Inflammatory macrophage treated with lipopolysaccharide for 4 hours (primary cell): ENCODE results near the gene NHP2.
"Not testable (repeated sequence)": the region's sequence is repeated elsewhere in the genome, so short reads cannot be mapped to it uniquely, and the experiment has no call there.

Source experiments
- DNase-seq: peaks from one replicate; pipeline ENCODE4 v3.0.0-alpha.2; 2020

NHP2 gene

DNA sequence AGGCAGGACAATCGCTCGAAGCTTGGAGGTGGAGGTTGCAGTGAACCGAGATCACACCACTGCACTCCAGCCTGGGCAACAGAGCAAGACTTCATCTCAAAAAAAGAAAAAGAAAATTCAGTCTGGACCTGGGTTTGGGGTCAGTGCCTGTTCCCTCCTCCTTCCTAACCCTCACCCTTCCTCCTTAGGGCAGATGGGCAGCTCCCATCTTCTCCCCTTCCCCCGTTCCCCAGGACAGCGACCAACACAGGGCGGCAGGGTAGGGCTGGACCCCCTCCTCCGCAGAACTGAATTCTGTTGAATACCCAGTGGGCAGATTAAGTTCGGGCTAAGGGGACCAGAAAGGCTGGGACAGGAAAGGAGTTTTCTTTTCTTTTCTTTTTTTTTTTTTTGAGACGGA, 24.4 kb downstream of the NHP2 start:
- DNase-seq, result no peak

DNA sequence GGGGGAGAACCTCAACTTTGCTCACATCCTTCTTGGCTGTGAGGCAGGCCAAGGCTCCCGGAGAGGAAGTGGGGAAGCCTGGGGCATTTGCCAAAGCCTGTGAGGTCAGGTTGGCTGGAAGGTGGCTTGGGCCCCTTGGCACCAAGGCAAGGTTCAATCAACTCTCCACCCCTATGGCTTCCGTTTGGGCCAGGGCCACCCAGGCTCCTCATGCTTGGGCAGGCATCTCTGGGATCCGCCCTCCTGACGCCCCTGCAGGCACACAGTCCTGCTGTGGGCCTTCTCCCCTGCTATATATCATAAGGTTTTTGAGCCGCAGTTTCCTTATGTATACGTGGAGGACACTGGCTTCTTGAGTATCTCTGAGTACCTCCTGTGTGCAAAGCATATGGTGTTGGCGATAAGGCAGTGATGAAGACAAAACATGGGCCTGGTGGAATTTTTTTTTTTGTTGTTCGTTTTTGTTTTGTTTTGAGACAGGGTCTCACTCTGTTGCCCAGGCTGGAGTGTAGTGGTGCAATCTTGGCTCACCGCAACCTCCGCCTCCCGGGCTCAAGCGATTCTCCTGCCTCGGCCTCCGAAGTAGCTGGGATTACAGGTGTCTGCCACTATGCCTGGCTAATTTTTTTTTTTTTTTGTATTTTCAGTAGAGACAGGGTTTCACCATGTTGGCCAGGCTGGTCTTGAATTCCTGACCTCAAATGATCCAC, 26.2 kb downstream of the NHP2 start:
- DNase-seq, result not testable (repeated sequence)

DNA sequence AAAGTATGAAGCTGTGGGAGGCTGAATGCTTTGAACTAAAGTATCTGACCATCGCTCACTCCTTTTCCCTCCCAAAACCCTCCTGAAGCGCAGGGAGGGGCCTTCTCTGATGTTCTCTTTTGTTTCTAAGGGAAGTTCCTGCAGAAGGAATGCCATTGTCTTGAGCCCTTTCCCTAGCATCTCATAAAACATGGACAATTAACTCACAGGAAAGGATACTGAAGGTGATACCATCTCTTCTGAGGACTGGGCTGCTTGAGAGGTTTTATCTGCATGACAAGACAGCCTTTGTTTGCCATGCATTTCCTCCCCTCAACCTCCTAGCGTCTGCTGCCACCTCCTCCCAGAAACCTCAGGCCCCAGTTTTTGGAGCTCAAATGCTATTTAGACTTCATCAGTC, 27.1 kb downstream of the NHP2 start:
- no peak for DNase-seq

DNA sequence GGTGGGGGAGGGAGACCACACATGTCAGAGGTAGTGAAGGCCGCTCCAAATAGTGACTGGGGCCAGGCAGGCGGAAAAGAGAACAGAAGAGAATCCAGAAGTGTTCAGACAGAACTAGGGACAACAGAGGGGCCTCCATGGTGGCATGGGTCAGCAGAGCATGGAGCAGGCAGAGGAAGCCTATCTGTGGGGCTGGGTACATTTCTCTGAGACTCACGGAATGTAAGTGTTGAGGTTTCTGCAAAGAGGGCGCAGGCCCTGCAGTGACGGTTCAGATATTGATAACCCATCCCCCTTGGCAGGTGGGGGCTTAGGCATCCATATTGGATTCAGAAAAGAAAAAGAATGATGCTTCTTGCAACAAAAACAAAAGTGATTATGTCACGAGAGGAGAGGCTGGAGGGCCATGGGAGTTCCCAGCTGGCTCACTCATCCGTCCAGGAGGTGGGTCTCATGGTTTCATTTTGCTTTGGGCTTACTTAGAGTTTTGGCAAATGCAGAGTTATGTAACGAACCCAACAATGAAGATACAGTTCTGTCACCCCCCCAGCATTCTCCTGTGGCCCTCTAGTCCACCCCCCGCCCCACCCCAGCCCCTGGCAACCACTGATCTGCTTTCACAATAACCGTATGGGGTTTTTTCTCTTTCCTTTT, 28.3 kb downstream of the NHP2 start:
- DNase-seq, result peak; percentile 40

DNA sequence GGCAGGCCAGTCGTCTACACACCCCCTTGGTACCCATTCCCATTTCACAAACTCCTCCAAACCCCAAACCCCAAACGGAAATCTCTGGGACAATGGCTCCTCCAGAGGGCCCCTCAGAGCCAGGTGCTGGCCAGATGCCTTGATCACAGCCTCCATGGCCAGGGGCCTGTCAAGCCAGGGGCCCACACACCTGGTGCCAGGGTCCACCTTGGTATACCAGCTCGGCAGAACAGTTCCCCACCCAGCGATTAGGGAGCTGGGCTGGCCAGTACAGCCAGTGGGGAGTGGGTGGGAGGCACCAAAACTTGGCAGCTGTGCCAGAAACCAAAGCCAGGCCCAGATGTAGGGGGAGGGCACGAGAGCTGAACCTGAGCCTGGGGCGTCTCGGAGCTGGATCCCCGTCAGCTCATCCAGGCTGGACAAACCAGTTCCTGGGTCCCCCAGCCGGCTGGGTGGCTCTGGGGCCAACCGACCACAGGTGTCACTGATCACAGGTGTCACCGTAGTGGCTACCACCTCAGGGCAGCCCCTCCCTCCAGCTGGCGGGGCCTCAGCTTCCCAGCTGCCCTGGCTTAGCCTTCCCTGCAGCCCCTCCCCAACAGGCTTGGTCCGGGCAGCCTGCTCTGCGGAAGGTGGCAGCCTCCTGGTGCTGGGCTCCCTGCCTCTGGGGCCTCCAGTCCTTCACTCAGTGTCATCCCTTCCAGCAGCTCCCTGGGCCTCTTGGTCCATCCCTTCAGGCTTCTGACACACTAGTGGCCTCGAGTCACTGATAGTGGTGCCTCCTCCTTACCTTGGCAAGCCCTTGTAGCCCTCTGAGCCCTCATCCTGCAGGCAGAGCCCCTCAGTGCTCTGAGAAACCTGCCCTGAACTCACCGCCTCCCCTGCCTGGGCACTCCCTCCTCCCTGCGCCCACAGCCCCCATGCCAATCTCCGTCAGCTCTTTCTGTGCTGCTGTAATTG, 29.4 kb downstream of the NHP2 start:
- DNase-seq, result no peak

DNA sequence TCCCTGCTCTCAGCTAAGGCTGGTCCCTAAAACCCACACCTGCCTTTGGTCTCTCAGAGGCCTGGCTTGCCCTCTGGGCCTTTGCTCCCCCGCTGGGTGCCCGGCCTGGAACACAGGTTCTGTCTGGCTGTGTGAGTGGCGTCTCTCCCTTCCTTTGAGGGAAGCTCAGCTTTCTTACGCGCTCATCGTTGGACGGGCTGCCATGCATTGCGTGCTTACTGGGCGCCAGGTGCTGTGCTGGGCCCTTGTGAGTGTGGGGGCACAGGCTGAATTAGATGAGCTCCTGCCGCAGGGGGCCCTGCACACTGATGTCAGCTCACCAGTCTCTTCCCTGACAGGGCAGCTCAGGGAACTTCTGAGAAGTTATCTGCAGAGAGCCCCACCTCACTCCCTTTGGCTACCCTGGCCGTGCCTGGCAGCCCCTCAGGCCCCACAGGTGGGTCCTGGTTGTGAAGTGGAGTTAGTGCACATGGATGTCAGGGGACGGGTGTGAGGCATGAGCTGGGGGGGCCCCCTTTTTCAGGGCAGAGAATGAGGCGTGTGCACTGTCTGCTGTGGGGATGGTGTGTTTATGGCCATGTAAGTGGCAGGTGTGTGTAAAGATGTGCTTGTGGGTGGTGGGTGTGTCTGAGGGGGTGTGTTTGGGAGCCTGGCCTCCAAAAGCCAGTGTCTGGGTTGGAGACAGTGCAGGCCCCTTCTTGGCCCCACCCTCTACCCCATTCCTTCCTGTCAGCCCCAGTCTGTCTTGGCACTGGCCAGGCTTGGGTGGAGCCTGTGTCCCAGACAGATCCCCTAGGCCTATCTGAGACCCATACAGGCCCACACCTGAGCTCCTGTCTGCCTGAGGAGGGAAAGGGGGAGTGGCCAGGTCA, 30.4 kb downstream of the NHP2 start:
- DNase-seq, result no peak

DNA sequence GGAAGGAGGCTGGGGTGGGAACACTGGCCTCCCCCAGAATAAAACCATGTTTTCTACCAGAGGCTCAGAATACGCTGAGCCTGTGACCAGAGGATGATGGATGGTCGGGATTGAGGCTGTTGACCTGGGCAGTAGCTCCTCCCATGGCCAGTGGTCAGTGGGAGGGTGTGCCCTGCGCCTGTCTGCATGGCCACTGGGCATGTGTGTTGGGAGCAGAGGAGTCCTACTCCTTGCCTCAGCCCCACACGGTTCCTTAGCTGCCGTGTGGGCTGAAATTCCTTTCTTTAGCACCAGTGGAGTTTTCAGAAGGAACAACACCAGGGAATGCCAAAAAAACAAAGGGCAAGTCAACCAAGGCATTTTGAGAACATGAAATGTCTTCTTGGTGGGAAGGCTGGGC, 31.3 kb downstream of the NHP2 start:
- DNase-seq, result no peak

DNA sequence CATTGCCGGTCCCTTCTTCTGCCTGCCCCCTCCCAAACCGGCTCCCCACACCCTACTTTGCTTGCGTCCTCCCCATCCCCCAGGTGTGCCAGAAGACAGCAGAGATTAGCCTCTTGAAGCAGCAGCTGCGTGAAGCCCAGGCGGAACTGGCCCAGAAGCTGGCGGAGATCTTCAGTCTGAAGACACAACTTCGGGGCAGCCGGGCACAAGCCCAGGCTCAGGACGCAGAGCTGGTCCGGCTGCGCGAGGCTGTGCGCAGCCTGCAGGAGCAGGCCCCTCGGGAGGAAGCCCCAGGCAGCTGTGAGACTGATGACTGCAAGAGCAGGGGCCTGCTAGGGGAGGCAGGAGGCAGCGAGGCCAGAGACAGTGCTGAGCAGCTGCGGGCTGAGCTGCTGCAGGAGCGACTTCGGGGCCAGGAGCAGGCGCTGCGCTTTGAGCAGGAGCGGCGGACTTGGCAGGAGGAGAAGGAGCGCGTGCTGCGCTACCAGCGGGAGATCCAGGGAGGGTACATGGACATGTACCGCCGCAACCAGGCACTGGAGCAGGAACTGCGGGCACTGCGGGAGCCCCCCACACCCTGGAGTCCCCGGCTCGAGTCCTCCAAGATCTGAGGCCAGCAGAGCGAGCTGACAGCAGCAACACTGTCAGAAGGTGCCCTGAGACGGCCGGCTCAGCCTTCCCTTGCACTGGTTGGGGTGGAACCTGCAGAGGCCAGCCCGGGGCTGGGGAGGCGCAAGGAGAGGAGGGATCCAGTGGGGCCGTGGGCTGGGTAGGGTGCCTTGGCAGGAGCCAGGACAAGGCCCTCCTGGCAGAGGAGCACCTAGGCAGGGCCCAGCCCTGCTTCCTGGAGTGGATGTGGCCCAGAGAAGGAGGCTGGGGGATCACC, 32.1 kb downstream of the NHP2 start:
- DNase-seq, result no peak

DNA sequence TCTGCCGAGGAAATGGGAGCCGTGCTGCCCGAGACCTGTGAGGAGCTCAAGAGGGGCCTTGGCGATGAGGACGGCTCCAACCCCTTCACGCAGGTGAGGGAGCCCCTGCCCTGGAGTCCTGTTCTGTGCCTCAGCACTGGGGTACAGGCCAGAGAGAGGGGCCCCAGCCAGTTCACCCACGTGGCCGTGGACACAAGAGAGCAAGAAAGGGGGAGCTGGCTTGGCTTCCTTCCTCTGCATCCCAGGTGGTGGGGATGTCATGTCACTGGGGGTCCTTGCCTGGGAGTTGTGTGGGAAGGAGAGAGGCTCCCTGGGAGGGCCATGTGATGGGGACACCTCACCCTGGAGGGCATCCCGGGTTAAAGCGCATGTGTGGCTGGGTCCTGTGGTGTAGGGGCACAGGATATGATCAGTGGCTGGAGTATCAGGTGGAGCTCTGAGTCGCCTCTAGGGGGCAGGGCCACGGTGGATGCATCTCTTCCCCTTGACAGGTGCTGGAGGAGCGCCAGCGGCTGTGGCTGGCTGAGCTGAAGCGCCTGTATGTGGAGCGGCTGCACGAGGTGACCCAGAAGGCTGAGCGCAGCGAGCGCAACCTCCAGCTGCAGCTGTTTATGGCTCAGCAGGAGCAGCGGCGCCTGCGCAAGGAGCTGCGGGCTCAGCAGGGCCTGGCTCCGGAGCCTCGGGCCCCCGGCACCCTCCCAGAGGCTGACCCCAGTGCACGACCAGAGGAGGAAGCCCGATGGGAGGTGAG, 32.9 kb downstream of the NHP2 start:
- peak; percentile 22 for DNase-seq

DNA sequence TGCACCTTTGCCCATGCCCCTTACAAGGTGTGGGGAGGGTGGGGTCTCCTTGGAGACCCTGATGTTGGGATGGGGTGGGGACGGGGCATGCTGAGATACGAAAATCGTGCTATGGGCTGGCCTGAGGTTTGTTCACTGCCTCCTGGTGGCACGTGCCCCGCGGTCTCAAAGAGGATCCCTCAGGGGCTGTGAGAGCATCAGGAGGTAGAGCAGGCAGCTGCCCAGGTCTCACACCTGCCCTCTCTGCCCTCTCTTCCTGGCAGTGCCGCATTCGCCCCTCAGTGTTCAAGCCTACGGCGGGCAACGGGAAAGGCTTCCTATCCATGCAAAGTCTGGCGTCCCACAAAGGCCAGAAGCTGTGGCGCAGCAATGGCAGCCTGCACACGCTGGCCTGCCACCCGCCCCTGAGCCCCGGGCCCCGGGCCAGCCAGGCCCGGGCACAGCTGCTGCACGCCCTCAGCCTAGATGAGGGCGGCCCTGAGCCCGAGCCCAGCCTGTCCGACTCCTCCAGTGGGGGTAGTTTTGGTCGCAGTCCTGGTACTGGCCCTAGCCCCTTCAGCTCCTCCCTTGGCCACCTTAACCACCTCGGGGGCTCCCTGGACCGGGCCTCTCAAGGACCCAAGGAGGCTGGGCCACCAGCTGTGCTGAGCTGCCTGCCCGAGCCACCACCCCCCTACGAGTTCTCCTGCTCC, 33.6 kb downstream of the NHP2 start:
- no peak for DNase-seq

DNA sequence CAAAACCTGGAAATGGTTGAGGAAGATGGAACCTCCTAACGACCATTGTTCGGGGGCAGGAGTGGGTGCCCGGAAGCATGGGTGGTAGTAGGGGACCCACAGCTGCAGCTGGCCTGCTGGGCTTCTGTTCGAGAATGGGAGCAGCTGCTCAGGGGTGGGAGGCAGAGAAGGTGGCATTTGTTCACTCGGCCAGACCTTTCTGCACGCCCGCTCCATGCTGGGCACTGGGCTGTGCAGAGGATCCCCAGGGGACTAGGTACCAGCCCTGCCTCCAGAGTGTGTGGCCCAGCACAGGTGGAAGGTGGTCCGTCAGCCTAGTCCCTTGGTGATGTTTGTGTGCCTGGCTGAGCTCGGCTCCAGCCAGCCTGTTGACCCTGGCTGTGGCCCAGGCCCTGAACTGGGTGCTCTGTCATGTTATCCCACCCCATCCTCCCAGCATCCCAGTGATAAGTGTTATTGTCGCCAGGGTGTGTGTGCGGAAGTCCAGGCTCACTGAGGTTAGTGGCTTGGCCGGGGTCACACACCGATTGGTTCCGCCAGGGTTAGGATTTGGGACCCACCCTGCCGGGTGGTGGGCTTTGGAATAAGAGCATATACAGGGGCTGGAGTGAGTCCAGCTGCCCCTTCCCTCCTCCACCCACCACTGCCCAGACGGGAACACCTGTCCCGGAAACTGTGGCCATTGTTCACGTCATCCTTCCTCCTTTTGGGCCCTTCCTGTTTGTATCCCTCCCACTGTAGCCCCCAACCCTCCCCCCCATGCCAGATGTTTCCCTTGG, 35.6 kb downstream of the NHP2 start:
- DNase-seq, result no peak

DNA sequence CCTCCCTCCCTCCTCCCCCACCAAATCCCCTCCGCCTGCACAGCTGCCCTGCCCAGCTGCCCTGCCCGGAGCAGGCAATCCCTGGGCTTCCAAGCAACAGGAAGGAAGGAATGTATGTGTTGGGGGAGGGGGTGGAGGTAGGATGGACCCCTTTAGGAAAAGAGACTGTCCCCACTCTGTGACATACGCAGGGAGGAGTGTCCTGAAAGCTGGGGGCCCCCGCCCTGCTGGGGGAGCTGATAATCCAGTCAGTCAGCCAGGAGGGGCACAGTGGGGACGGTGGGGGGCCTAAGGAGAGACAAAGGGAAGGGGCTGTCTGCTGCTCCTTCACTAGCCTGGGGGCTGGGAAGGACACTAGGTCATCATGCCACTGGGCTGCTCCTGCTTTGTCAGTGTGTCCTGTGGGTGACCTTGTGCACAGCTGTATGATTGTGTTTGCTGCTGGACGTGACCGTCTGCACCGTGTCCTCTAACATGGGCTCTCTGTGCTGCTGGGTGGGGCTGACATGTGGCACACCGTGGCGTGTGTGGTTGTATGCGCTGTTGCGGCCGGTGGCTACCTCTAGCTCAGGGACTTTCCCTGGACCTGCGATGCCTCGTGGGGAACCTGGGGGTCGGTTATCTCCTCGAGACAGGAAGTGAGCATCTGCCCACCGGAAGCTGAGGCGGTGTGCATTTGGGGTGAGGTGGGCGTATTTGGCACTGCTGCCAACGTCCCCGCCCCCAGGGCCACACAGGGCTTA, 37.4 kb downstream of the NHP2 start:
- peak; percentile 24 for DNase-seq

DNA sequence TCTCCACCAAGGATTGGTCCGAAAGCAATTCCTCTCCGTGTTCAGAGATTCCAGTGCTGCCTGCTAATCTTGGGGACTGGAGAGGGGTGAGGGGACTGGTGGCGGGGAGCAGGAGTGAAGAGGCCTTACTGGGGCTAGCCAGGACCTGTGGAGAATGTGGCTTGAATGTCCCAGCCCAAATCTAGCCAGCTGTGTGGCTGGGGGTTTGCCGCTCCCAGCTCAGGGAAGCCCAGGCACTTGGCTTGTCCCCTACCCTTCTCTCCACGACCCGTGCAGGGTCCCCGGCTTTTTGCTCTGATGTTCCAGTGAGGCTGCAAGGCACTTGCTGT, 37.9 kb downstream of the NHP2 start:
- no peak for DNase-seq

DNA sequence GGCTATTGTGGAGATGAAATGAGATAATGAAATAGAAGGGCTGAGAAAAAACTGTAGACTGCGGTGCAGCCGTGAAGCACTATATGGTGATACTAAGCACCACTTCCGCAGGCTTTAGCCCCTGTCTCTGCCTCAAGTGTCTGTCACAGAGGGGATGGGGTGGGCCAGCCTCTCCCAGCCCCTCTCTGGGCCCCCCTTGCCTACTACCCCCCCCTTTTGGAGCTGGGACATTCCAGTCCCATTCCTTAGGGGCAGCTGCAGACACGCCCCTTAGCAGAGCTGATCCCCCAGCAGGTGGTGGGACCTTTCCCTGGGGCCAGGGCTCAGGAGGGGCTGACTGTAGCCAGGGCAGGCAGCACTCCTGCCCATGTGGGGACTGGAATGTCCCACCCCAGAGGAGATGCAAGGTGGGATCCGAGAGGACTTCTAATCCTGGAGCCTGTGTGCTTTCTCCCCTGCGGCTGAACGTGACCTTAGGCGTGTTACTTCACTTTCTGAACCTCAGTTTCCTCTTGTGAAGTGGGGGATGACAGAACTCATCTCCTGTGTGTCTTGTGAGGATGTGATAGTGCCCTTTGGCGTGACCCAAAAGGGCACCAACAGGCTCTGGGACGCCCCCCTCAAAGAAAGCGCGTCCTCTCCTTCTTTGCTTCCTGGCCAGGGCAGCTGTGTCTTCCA, 38.4 kb downstream of the NHP2 start:
- no peak for DNase-seq

DNA sequence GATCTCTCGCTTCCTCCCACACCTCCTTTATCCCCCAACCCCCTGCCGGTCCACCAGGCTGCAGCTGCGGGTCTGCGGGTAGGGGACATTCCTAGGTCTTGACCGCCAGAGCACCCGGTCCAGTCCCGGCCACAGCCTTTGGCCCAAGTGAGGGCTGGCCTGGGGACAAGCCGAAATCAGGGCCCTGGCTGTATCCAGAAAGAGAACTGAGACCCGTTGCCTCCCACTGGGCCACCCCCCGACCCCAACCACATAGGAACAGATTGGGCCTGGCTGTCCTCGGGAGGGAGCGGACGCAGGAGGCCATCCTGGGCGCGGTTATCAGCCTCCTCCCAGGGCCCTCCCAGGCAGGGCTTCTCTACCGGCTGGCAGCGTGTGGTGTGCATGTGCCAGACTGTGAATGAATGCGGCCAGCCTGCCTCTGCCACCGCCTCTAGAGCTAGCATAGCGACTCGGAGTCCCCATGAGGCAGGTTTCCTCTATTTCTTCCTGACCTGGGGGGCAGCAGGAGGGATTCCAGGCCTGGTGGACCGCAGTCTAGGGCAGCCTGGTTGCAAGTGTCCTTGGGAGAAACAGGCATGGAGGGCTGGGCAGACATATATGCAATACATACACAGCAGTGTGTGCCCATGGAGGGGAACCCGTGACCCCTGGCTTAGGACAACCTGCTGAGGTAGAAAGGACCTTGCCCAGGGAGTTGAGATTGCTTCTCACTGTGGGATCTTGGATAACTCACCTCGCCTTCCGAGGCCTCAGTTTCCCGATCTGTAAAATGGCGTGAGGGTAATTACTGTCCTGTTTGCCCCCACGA, 39.2 kb downstream of the NHP2 start:
- DNase-seq, result no peak

DNA sequence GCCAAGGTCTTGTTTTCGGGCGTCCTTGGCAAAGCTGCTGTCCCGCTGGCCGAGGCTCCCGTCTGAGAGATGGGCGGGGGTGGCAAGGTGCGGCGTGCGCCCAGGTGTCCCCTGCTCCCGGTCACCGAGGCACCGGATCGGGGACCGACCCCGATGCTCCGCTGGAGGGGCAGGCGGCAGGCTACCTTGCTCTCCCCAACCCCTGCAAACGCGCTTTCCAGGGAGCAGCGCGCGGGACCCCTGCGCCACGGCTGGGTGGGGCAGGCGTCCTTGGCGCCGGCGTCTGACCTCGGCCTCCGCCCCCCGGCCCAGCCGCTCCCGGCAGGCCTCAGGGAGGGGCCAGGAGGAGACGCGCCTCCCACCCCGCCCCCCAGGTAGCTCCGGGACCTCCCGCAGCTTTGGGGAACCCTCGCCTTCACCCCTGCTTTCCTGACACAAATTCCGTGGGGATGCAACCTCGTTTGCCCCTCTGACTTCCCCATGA, 39.8 kb downstream of the NHP2 start:
- no peak for DNase-seq

DNA sequence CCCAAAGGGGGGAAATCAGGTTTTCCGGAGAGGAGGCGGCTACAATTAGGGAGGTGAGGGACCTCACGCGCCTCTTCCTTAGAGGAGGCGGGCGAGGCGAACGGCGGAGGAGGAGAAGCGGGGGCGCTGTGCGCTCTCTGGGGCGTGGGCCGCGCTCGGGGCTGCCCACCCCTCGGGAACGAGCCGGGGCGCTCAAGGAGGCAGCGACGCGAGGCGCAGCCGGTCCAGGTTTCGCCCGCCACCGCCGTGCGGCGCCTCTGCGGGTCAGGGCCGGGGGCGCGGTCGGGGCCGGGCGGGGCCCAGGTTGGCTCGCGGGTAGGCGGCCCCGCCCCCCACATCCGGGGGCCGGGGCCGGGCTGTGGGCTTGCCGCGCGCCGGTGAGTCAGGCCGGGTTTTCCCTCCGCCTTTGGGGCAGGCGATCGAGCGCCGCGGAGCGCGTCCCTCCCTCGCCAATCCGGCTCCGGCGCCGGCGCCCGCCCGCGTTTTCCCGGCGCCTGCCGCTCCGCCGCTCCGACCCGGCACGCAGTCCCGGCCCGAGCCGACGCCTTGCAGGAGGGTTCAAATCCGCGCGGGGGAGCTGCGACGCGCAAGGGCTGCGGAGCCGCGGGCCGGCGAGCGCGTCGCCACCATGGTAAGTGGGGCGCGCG, 40.4 kb downstream of the NHP2 start, which contains the start of gene N4BP3:
Gene N4BP3 (plus strand): TSS at position 392 of the 647 bp plus-strand sequence. CDS start 6,052 bp downstream, outside the sequence.
- DNase-seq, result peak; percentile 67
